HG03457 (cell line): Measurements from ENCODE around the gene NYAP2.

Experiments
- ATAC-seq: cut with Tn5 transposase; IDR thresholded peaks from one replicate; pipeline ENCODE4 v1.9.1; 2021; ENCODE audit warnings: moderate number of reproducible peaks; ENCODE audit not compliant: unreplicated experiment

Gene NYAP2

DNA sequence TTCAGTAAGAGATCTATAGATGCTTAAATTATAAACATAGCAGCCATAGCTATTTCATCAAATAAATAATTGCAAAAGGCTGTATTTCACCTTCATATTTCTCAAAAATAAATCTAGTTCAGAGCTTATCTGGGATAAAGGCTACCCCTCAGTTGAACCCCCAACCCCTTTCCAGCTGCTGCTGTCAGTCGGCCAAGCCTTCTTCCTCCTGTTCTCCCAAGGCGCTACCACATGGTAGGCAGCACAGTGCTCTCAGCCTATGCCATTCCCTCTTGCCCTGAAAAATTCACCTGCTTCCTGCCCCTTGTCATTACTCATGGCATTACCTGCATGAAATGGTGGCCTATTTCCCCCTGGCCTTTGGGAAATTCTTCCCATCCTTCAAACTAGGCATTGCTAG is 136.5 kb downstream of the NYAP2 start:
- no peak for ATAC-seq

DNA sequence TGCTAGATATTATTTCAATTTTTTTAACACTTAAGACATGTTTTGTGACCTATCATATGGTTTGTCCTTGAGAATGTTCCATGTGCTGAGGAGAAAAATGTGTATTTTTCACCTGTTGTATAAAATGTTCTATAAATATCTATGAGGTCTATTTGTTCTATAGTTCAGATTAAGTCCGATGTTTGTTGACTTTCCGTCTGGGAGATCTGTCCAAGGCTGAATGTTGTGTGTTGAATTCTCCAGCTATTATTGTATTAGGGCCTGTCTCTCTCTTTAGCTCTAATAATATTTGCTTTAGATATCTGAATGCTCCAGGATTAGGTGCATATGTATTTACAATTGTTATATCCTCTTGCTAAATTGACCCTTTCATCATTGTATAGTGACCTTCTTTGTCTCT is 144.1 kb downstream of the NYAP2 start:
- ATAC-seq: no peak

- ATAC-seq: no peak
These were observed 157.0 kb downstream of the NYAP2 start for GRCh38 chr2:225556461-225556860.

DNA sequence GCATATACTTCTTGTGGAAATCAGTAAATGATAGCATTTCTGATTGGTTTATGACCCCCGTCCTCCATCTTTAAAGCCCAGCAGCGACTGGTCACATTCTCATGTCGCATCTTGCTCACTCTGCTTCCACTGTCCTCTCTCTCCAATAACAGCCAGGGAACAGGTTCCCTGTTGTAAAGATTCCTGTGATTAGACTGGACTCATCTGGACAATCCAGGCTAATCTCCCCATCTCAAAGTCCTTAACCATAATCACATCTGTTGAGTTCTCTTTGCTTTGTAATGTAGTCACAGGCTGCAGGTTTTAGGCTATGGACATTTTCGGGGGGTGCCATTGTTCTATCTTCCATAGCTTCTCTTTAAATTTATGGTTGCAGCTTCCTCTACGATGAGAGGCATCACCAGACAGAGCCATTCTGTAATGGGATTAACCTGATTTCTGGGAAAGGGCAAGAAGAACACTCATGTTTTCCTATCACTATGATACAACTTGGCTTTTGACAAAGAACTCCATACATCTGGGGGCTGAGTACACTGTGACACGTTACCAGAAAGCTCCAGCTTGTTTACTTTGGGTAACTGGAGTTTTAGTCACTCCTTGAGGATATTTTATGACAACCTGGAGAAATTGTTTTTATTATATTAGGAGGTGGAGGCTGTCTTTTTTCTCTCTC is 159.0 kb downstream of the NYAP2 start:
- ATAC-seq: no peak

DNA sequence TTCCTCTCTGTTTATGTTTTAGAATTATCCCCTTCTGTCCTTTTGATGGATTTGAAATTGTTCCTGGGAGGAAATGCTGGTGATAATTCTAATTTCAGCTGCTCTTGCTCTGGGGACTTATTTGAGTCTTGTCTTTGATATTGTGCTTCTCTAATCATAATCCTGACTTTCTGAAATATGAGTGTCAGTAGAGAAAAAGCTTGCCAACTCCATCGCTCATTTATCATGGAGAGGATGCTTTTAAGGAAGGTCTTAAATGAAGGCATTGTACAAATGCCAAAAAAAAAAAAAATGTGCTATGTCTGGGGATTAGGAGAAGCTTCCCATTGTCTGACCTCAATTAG is 159.5 kb downstream of the NYAP2 start:
- no peak for ATAC-seq

DNA sequence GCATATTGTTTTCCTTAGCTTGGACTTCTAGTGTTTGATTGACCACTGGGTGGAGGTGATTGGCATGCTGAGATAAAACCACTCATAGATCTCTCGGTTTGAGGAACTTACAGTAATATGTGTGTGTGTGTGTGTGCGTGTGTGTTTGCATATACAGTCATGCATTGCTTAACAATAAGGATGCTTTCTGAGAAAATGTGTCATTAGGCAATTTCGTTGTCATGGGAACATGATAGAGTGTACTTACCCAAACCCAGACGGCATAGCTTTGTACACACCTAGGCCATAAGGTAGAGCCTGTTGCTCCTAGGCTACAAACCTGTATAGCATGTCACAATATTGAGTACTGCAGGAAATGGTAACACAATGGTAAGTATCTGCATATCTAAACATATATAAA is 167.3 kb downstream of the NYAP2 start:
- no peak for ATAC-seq

DNA sequence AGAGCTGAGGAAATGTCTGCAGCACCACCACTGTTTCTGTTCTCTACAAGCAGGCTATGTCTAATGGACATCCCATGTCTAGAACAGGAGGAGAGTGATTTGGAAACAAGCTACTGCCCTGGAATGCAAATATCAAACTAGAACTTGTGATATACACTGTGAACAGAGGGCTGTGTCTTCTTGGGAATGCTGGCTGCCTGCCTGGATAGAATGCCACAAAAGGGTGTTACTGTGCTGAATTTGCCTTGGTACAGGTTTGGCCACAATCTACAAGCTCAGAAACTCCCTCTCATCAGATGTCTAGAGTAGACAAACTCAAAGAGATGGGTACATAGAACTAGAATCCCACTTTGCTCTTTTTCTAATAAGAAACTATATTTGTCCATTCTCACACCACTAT is 170.5 kb downstream of the NYAP2 start:
- ATAC-seq: no peak

DNA sequence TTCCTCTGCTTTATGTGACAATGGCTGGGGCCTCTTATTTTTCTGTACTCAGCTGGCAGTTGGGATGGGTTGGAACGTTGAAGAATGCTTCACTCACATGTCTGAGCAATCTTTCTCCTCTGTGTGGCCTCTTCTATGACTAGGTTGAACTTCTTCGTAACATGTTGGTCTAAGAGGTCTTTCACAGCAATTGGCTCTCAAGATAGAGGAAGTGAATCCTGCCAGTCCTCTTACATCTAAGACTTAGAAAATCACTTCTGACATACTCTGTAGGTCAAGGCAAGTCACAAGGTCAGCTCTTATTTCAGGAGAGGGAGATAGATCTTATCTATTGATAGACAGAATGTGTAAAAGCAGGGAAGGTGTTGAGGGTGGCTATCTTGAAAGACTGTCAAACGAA is 174.1 kb downstream of the NYAP2 start:
- ATAC-seq: no peak

DNA sequence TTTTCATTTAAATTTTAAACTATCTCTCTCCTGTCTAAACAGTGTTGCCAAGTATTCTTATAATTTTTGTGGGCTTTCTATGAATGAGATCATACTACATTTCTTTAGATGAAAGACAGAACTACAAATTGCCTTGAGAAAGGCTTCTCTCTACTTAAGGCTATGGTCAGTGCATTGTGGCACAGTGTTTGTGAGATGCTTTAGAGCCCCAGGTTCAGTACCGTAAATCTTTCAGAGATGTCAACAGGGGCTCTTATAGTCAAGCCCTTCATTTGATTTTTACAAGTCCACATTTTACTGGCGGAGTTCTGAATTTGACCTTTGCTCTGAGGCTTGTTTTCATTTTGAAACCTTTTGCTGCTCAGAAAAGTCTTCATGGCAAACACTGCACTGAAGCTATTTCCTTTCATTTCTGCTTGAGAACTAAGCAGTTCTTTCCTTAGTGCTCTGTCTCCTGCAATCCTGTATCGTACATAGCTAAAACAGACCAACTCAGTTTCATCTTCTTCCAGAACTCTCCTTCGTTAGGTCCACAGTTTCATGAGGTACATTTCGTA is 175.2 kb downstream of the NYAP2 start:
- no peak for ATAC-seq

GRCh38 chr2:225581135-225581534 is 181.6 kb downstream of the NYAP2 start:
- no peak for ATAC-seq

DNA sequence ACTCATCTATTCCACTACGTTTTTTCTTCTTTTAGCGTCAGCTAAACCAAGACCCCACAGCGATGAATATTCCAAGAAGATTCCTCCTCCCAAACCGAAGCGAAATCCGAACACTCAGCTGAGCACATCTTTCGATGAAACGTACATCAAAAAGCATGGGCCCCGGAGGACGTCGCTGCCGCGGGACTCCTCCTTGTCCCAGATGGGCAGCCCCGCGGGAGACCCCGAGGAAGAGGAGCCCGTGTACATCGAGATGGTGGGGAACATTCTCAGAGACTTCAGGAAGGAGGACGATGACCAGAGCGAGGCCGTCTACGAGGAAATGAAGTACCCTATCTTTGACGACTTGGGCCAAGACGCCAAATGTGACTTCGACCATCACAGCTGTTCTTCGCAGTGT is 182.4 kb downstream of the NYAP2 start:
- no peak for ATAC-seq

GRCh38 chr2:225582355-225583116 is 183.0 kb downstream of the NYAP2 start:
- ATAC-seq: no peak

DNA sequence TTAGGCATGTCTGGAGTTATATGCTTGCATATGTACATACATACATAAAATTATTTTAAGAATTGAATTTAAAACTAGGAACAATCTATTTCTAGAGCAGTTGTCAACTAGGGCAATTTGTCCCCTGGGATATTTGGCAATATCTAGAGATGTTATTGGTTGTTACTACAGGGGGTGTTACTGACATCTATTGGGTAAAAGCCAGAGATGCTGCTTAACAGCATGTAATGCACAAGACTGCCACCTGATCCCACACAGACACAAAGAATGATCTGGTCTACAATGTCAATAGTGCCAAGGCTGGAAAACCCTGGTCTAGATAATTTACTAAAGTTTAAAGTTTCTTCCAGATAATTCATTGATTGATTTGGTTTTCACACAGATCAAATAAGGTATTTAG is 185.3 kb downstream of the NYAP2 start:
- no peak for ATAC-seq

DNA sequence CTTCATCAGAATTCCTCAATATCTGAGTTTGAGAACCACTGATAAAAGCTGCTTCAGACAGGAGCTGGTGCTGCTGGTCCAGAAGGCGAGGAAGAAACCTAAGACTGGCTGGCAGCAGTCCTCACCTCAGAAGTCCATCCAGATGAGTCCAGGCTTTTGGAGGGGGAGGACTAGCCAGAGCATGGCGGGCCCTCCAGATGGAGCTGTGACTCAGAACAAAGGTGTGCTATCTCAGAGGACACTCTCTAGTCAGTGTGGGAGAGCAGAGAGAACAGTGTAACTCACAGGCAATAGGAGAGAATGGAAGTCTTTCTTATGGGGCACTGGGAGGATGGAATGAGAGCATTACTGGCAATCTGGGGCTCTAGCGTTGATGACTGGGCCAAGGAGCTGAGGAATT is 191.4 kb downstream of the NYAP2 start:
- ATAC-seq: no peak

DNA sequence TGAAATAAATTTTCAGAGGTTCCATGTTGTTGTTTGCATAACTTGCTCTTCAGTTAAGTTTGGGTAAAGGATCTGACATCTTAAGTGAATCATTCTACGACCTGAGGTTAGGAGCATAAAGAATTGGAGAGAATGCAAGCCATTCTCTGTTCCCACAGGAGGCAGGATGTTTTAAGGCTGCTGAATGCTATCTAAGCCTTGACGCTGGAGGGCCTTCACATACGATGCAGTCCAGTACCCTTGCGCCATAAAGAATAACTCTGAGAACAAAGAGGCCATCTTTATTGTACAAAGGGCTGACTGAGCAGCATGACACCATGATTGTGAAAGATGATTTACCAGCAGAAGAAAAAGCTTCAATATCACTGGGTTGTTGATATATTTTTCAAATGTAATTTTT is 198.4 kb downstream of the NYAP2 start:
- no peak for ATAC-seq

DNA sequence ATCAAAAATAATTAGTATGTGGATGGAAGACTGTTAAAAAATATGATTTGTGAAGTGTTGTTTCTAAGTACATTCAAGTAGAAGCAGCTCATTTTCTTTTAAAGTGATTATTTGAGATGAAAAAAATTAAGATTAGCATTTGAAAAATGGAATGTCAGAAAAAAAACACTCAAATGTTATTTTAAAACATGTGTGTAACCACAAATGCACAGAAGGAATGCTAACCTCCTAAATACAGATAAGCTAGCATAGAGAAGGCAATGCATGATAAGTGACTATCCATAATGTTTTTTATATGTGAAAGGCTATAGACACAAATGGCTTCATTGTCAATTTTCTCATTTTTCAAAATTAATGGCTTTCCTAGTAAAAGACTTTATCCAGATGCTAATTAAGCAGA is 198.9 kb downstream of the NYAP2 start:
- ATAC-seq: no peak

DNA sequence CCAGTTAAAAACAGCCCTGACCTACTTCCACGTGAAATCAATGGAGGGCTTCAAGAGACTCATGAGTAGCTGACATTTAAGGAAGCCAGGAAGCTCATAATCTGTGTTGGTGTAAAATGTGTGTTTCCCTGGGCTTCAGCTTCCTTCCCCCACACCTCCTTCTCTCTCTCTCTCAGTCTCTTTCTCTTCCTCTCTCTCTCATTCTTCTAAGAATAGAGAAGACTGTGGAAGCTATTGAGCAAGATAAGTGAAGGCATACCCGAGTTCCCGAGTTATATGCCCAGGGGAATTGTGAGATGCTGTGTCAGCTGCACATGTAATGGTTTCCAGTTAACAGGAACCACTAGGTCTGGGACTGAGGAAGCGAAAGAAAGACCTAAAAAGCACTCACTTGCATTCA is 199.4 kb downstream of the NYAP2 start:
- ATAC-seq: no peak

- no peak for ATAC-seq
These were observed 200.3 kb downstream of the NYAP2 start for GRCh38 chr2:225599856-225600255.

DNA sequence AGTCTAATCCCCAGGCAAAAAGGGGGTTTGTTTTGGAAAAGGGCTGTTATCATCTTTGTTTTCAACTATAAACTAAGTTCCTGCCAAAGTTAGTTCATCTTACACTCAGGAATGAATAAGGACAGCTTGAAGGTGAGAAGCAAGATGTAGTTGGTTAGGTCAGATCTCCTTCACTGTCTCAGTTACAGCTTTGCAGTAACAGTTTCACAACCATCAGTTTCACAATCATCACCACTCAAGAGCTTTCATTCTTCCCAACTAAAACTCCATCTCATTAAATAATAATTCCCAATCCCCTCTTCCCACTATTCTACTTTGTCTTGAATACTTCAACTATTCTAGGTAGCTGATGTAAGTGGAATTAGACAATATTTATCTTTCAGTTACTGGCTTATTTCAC is 200.9 kb downstream of the NYAP2 start:
- no peak for ATAC-seq

GRCh38 chr2:225600865-225601264 is 201.4 kb downstream of the NYAP2 start:
- ATAC-seq: no peak

DNA sequence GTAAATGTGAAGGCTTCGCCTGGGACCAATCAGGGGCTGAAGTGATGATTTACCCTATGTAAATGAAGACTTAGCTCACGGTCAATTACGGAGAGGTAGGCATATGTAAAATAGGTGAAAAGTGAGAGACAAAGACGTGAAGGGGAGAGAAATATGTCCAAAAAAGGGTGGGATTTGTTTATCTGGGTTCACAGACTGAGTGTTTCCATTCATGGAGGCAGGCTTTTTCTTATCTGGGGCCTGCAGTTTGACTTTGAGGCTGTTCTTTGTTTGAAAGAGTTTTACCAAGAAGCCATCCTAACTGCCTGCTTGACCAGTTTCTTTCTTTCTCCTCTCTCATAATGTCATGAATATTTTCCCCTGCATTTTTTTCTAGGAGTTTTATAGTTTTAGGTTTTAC is 202.7 kb downstream of the NYAP2 start:
- no peak for ATAC-seq

GRCh38 chr2:225608136-225608535 is 208.6 kb downstream of the NYAP2 start:
- no peak for ATAC-seq

- ATAC-seq: no peak
These were observed 213.1 kb downstream of the NYAP2 start for GRCh38 chr2:225612636-225613035.
